ENCODE measurements around the gene CENPU. TPM values are rescaled to one million over a fixed set of nuclear protein-coding genes. Genes with fewer than 3 reads are reported as not detected.

Gene CENPU
- total RNA-seq, 1 experiment from 2014 or later = 47.7 TPM

GRCh38 chr4:184715526-184715925 lies 18.4 kb downstream of the CENPU start:
- ChIA-PET POLR2A (ENCODE audit: unreplicated experiment) (interaction anchor here (0.6 to 0.8 kb wide), 2 partner anchors 29 to 461 kb away, joined by 3 to 13 read pairs; no protein-coding TSS in a partner anchor), CTCF (no interaction called here)
- H3K9me2 ChIP-seq (ENCODE audit: insufficient read depth) = no peaks in the 10 kb centered on the region
- H3K79me2 ChIP-seq (ENCODE audit: low read depth) = no peaks in the 10 kb centered on the region
- no peaks in the 10 kb centered on the region for H3F3A ChIP-seq (ENCODE audit: insufficient read depth, low read depth)
- H3K27ac ChIP-seq = no peak overlapping the region
- no peak overlapping the region for H3K4me2 ChIP-seq
- no peak overlapping the region for H2AFZ ChIP-seq
- no peaks in the 10 kb centered on the region for H3K9me3 ChIP-seq (ENCODE audit: insufficient read depth, low read depth)
- no peaks in the 10 kb centered on the region for H3K27me3 ChIP-seq (ENCODE audit: insufficient read depth, low read depth)
- H3K4me3 ChIP-seq = no peak overlapping the region
- intact Hi-C loops (cut with micrococcal nuclease; ENCODE audit: unreplicated experiment) = no loop called here
- DNase-seq = no peak
- no peaks in the 10 kb centered on the region for H4K20me1 ChIP-seq (ENCODE audit: insufficient read depth)
- TF ChIP-seq EZH2 (IDR thresholded peaks at IDR 0.05; ENCODE audit: low read depth) = no peak
- TF ChIP-seq CTCF (conservative IDR thresholded peaks at IDR 0.05) = no peak
- BruUV-seq (replicated peaks) = no TSS peak
- no peaks in the 10 kb centered on the region for H3K4me1 ChIP-seq (replicated peaks; ENCODE audit: insufficient read depth)
- H3K36me3 ChIP-seq (ENCODE audit: low read depth) = no peaks in the 10 kb centered on the region

GRCh38 chr4:184713887-184714286 lies 20.0 kb downstream of the CENPU start:
- no peaks in the 10 kb centered on the region for H4K20me1 ChIP-seq (ENCODE audit: insufficient read depth)
- no peaks in the 10 kb centered on the region for H3K27me3 ChIP-seq (ENCODE audit: insufficient read depth, low read depth)
- H3K9me2 ChIP-seq (ENCODE audit: insufficient read depth) = no peaks in the 10 kb centered on the region
- DNase-seq = no peak
- H3K4me1 ChIP-seq (replicated peaks; ENCODE audit: insufficient read depth) = no peaks in the 10 kb centered on the region
- no peaks in the 10 kb centered on the region for H3K36me3 ChIP-seq (ENCODE audit: low read depth)
- no peak overlapping the region for H3K27ac ChIP-seq
- no peak overlapping the region for H3K4me3 ChIP-seq
- H3K9me3 ChIP-seq (ENCODE audit: insufficient read depth, low read depth) = no peaks in the 10 kb centered on the region
- intact Hi-C loops (cut with micrococcal nuclease; ENCODE audit: unreplicated experiment) = no loop called here
- H3F3A ChIP-seq (ENCODE audit: insufficient read depth, low read depth) = no peaks in the 10 kb centered on the region
- CTCF ChIA-PET = no interaction called here
- no peak for TF ChIP-seq EZH2 (IDR thresholded peaks at IDR 0.05; ENCODE audit: low read depth)
- TF ChIP-seq CTCF (conservative IDR thresholded peaks at IDR 0.05) = no peak
- no peaks in the 10 kb centered on the region for H3K79me2 ChIP-seq (ENCODE audit: low read depth)
- H2AFZ ChIP-seq = no peak overlapping the region
- POLR2A ChIA-PET (ENCODE audit: unreplicated experiment) = no interaction called here
- BruUV-seq (replicated peaks) = no TSS peak
- H3K4me2 ChIP-seq = no peak overlapping the region

- Histone ChIP-seq H3F3A (ENCODE audit: insufficient read depth, low read depth) (no peaks in the 10 kb centered on the region), H3K4me2 (no peak overlapping the region), H3K36me3 (ENCODE audit: low read depth) (no peaks in the 10 kb centered on the region), H3K27me3 (ENCODE audit: insufficient read depth, low read depth) (no peaks in the 10 kb centered on the region), H3K4me3 (no peak overlapping the region), H3K9me3 (ENCODE audit: insufficient read depth, low read depth) (no peaks in the 10 kb centered on the region), H3K9me2 (ENCODE audit: insufficient read depth) (no peaks in the 10 kb centered on the region), H2AFZ (no peak overlapping the region), H4K20me1 (ENCODE audit: insufficient read depth) (no peaks in the 10 kb centered on the region), H3K27ac (no peak overlapping the region), H3K4me1 (replicated peaks; ENCODE audit: insufficient read depth) (no peaks in the 10 kb centered on the region), H3K79me2 (ENCODE audit: low read depth) (no peaks in the 10 kb centered on the region)
- no peak for DNase-seq
- BruUV-seq (replicated peaks) = no TSS peak
- POLR2A ChIA-PET (ENCODE audit: unreplicated experiment) = no interaction called here
- intact Hi-C loops (cut with micrococcal nuclease; ENCODE audit: unreplicated experiment) = no loop called here
- TF ChIP-seq EZH2 (IDR thresholded peaks at IDR 0.05; ENCODE audit: low read depth) (no peak), CTCF (conservative IDR thresholded peaks at IDR 0.05) (no peak)
- CTCF ChIA-PET = no interaction called here
These were observed 21.6 kb downstream of the CENPU start for GRCh38 chr4:184712322-184712721.
